Testis (tissue), 2 donors: ENCODE measurements around the gene ACTR1B.

Source experiments
- POLR2A ChIP-seq: fragments of 450-650 bp; IDR thresholded peaks from one replicate; pipeline ENCODE4 v1.6.1; 2017; ENCODE audit warnings: antibody characterized with exemption, mild to moderate bottlenecking, moderate library complexity
- TF ChIP-seq, protein P1 (sequence below), 3 experiments: fragments of 450-650 bp in 2 of 3; fragments of 200-600 bp in 1 of 3; sonication (generic) in 1 of 3; IDR thresholded peaks; one replicate each; pipeline ENCODE4 v1.5.1; 2016 to 2019; ENCODE audit warnings: antibody characterized with exemption in 3 of 3, mild to moderate bottlenecking in 2 of 3, moderate library complexity in 1 of 3

DNA sequence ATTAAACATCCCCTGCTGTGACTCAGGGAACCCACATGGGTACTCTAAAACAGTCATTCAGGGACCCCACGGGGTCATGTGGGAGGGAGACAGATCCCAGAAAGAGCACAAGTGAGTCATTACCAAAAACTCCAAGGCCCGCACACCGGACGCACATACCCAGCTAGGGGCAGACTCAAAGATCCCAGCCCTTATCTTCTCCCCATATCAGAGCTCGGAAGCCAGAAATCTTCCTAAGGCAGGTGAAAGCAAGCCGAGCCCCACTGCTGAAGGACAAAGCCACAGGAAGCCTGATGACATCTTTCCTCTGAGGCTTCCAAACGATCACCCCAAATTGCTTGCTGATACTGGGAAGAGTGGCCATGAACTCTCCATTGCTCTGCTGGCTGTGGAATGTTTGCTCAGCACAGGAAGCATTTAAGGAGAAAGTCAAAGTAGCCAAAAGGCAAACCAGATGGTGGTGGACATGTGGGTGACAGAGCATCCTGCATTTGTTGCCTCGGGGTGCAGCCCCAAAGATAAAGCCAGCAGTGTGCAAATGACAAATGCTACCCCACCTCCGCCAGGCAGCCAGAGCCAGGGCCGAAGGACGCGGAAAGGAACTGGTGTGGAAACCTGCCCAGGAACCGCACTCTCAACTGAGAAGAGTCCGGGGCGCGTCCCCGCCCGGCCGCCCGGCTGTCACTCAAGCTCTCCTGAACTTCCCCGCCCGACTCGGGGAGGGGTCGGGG is 784 bp downstream of the ACTR1B start:
- TF ChIP-seq POLR2A: no peak
- TF ChIP-seq, protein P1, sequence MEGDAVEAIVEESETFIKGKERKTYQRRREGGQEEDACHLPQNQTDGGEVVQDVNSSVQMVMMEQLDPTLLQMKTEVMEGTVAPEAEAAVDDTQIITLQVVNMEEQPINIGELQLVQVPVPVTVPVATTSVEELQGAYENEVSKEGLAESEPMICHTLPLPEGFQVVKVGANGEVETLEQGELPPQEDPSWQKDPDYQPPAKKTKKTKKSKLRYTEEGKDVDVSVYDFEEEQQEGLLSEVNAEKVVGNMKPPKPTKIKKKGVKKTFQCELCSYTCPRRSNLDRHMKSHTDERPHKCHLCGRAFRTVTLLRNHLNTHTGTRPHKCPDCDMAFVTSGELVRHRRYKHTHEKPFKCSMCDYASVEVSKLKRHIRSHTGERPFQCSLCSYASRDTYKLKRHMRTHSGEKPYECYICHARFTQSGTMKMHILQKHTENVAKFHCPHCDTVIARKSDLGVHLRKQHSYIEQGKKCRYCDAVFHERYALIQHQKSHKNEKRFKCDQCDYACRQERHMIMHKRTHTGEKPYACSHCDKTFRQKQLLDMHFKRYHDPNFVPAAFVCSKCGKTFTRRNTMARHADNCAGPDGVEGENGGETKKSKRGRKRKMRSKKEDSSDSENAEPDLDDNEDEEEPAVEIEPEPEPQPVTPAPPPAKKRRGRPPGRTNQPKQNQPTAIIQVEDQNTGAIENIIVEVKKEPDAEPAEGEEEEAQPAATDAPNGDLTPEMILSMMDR (IDR thresholded peaks at IDR 0.05): no peak
